HG02571 (cell line): ENCODE data around the gene IFNA10.
"Not testable (repeated sequence)": the region's sequence is repeated elsewhere in the genome, so short reads cannot be mapped to it uniquely, and the experiment has no call there.

Experiments
- ATAC-seq: cut with Tn5 transposase; IDR thresholded peaks from one replicate; pipeline ENCODE4 v1.9.1; 2021; ENCODE audit warnings: mild to moderate bottlenecking, moderate library complexity; ENCODE audit not compliant: unreplicated experiment

The IFNA10 gene

DNA sequence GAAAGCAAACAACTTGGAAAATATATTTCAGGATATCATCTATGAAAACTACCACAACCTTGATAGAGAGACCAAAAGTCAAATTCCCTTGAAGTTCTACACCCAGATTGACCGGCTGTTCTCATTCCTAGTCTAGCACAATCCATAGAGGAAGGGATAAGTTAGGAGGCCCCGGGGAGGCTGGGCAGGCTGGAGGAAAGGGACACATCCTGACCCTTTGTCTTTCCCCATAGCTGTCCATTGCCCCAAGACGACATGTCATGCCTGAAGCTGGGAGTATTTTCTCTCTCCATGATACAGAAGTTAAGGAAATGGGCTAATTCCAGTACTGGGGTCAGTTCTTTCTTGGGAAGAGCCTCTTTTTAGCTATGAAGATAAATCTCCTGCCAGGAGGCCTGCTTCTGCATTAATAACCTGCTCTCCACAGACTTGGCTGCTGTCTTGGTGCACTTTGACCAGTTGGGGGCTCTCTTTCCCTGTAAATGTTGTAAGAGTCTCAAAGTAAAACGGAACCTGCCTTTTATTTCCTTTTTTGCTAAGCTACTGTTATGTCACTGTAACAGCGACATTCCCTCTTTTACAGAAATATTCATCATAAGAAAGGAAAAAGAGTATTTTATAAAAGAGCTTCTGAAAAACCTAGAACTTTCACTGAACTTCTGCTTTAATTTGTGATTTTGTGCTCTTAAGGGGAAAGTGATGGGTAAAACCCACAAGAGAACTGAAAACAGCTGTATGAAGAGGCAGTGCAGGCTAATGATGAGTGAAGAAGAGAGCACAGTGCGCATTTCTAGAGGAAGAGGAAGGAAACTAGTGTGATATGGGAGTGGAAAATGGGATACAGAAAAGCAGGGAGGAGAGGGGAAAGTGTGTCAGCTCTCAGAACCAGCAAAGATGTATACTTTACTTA is 11.8 kb downstream of the IFNA10 start:
- peak; percentile 92 for ATAC-seq

DNA sequence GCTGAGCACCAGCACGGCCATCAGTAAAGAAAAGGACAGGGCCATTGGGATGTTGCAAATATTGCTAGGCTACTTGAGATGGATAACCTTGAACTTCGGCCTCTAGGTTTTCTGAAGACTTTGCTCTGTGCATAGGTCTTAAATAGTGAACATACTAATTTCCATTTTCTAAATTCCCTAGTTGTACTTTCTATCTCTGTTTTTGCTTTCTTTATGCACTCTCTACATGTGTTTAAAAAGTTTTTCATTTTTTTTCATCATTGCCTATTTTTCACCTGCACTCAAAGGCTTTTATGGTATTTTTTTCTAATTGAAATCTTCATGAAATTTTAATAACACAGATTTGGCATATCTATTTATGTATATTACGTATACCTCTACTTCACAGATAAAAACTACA is 19.5 kb downstream of the IFNA10 start, which contains the start of gene IFNA4:
Gene IFNA4 (minus strand): TSS at position 101 of the 400 bp plus-strand sequence. CDS start 56 bp downstream, at position 45.
- not testable (repeated sequence) for ATAC-seq

DNA sequence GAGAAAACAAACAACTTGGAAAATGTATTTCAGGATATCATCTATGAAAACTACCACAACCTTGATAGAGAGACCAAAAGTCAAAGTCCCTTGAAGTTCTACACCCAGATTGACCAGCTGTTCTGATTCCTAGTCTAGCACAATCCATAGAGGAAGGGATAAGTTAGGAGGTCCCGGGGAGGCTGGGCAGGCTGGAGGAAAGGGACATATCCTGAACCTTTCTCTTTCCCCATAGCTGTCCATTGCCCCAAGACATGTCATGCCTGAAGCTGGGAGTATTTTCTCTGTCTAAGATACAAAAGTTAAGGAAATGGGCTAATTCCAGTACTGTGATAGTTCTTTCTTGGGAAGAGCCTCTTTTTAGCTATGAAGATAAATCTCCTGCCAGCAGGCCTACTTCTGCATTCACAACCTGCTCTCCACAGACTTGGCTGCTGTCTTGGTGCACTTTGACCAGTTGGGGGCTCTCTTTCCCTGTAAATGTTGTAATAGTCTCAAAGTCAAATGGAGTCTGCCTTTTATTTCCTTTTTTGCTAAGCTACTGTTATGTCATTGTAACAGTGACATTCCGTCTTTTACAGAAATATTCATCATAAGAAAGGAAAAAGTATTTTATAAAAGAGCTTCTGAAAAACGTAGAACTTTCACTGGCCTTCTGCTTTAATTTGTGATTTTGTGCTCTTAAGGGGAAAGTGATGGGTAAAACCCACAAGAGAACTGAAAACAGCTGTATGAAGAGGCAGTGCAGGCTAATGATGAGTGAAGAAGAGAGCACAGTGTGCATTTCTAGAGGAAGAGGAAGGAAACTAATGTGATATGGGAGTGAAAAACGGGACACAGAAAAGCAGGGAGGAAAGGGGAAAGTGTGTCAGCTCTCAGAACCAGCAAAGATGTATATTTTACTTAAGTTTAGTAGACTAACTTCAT is 23.9 kb downstream of the IFNA10 start:
- peak; percentile 93 for ATAC-seq

DNA sequence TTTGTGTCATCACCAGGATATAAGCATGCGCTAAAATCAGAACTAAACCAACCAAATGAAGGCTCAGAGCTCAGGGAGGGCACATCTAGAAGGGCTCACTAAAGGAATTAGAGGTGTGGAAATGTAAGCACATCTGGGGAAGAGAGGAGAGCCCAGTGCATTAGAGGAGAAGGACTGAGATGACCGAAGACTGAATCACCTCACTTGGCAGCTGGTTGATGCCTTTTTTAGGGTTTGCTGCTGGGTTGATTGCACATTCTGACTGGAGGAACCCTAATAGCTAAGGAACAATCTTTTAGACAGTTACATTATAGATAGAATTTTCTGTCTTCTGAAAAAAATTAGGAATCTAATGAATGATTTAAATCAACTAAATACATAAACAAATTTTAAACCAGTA is 32.3 kb downstream of the IFNA10 start:
- no peak for ATAC-seq

DNA sequence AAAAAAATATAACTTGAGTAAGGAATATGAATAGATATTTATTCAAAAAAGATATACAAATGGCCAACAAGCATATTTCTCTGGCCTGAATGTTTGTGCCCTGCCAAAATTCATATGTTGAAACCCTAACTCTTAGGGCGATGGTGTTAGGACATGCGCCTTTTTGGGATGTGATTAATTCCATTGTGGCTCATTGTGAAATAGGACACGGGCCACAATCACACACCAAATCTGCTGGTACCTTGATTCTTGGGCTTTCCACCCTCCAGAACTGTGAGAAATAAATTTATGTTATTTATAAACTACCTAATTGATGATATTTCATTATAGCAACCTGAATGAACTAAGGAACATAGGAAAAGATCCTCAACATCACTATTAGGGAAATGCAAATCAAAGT is 34.8 kb downstream of the IFNA10 start:
- no peak for ATAC-seq

DNA sequence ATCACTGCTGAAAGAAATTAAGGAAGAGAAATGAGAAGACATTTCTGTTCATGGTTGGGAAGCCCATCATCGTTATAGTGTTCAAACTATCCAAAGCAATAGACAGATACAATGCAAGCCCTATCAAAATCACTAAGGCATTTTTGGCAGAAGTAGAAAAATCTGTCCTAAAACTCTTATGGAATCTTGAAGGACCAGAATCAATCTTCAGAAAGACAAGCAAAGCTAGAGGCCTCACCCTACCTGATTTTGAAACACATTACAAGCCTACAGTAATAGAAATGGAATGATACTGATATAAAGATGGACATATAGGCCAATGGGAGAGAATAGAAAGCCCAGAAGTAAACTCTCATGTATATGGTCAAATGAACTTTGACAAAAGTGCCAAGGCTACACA is 35.6 kb downstream of the IFNA10 start:
- ATAC-seq = no peak

DNA sequence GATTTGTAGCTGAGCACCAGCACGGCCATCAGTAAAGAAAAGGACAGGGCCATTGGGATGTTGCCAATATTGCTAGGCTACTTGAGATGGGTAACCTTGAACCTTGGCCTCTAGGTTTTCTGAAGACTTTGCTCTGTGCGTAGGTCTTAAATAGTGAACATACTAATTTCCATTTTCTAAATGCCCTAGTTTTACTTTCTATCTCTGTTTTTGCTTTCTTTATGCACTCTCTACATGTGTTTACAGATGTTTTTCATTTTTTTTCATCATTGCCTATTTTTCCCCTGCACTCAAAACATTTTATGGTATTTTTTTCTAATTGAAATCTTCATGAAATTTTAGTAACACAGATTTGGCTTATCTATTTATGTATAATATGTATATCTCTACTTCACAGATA is 40.4 kb downstream of the IFNA10 start, which contains the start of gene IFNA21:
Gene IFNA21 (minus strand): TSS at position 101 of the 400 bp plus-strand sequence. CDS start 48 bp downstream, at position 53.
- ATAC-seq = not testable (repeated sequence)

DNA sequence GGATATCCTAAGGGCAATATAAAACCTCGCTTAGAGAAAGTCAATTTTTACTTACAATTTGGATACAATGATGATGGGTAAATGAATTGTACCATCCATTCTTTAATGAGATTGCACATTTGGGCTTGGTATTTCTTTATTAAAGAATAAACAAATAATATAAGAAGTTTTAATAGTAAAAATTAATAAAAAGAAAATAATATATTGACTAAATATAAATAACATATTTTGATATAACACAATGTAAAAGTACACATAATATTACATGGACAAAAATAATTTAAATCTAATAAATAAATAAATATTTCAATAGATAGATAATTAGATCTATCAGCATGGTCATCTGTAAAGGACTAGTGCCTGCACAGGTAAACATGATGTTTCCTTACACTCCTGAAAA is 41.4 kb downstream of the IFNA10 start:
- no peak for ATAC-seq

DNA sequence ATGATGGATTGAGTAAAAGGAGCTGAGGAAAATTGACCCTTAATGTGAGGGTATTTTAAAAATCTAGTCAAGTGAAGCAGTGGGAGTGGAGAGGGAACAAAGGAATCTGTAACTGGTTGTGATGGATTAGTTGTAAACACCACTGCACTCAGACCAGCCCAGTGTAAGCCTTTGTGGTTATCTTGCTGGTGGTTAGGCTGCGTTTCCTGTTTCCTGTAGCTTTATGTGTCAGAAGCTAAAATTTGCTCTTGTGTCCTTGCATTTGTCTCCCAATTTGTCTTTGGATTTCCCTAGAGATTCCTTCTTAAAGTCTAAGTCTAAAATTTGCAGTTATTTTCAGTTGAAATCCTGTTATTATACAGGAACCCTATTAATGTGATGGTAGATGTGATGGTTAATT is 46.8 kb downstream of the IFNA10 start:
- ATAC-seq = peak; percentile 71
